HepG2 (cell line): ENCODE data around the gene EEF1A1. TPM values are rescaled to one million over a fixed set of nuclear protein-coding genes. Genes with fewer than 3 reads are reported as not detected.
A peak's percentile ranks its signal among the peaks of the same experiment; 100 is the strongest.

ENCODE experiments used
- DMAP1 ChIP-seq: IDR thresholded peaks from 2 replicates; pipeline ENCODE4 v1.6.1; 2016
- GMEB1 ChIP-seq: sonication (generic); formaldehyde crosslinking; IDR thresholded peaks from 2 replicates; pipeline ENCODE4 v1.5.1; 2020; ENCODE audit warnings: missing genetic modification reagents, mild to moderate bottlenecking, borderline replicate concordance
- HNRNPLL ChIP-seq: fragments of 200-400 bp; formaldehyde crosslinking; IDR thresholded peaks from 2 replicates; pipeline ENCODE4 v1.6.1; 2017; ENCODE audit warnings: mild to moderate bottlenecking, low read depth, low read length; ENCODE audit not compliant: poor library complexity, severe bottlenecking
- KDM4B ChIP-seq: sonication (generic); formaldehyde crosslinking; IDR thresholded peaks from 2 replicates; pipeline ENCODE4 v1.4.0; 2020; ENCODE audit warnings: missing genetic modification reagents
- KLF11 ChIP-seq: IDR thresholded peaks from 2 replicates; pipeline ENCODE4 v1.6.1; 2016; ENCODE audit warnings: missing compliant biosample characterization
- MIER2 ChIP-seq: IDR thresholded peaks from 2 replicates; pipeline ENCODE4 v1.6.1; 2016; ENCODE audit warnings: missing biosample characterization, missing genetic modification reagents
- PHF5A ChIP-seq: IDR thresholded peaks from one replicate; pipeline ENCODE4 v1.6.1; 2018; ENCODE audit warnings: low read depth, missing genetic modification reagents; ENCODE audit not compliant: unreplicated experiment
- PRMT3 ChIP-seq: sonication (generic); formaldehyde crosslinking; IDR thresholded peaks from 2 replicates; pipeline ENCODE4 v1.8.1; 2022; ENCODE audit warnings: low read depth, mild to moderate bottlenecking, moderate library complexity, missing genetic modification reagents, borderline replicate concordance
- SAP130 ChIP-seq: IDR thresholded peaks from 2 replicates; pipeline ENCODE4 v1.6.1; 2016; ENCODE audit warnings: low read depth
- SIX1 ChIP-seq: sonication (generic); formaldehyde crosslinking; IDR thresholded peaks from 2 replicates; pipeline ENCODE4 v1.4.0; 2020; ENCODE audit warnings: missing genetic modification reagents, borderline replicate concordance
- SMAD9 ChIP-seq: sonication (generic); formaldehyde crosslinking; IDR thresholded peaks from 2 replicates; pipeline ENCODE4 v1.5.1; 2020; ENCODE audit warnings: mild to moderate bottlenecking, missing genetic modification reagents
- ZFX ChIP-seq: sonication (generic); formaldehyde crosslinking; IDR thresholded peaks from 2 replicates; pipeline ENCODE4 v1.4.0; 2020; ENCODE audit warnings: mild to moderate bottlenecking, low read depth, missing genetic modification reagents, moderate library complexity
- ZHX2 ChIP-seq, 2 experiments: sonication (generic) in 1 of 2; formaldehyde crosslinking in 1 of 2; IDR thresholded peaks; 2 replicates each; pipeline versions ENCODE4 v1.6.1 to v1.9.0; 2014 to 2022; ENCODE audit warnings: antibody characterized with exemption in 1 of 2, borderline replicate concordance in 1 of 2, inconsistent platforms in 1 of 2, low read depth in 1 of 2, missing genetic modification reagents in 1 of 2
- ZIK1 ChIP-seq: sonication (generic); formaldehyde crosslinking; IDR thresholded peaks from 2 replicates; pipeline ENCODE4 v1.5.0; 2020; ENCODE audit warnings: mild to moderate bottlenecking, low read depth, missing genetic modification reagents, borderline replicate concordance
- ZNF24 ChIP-seq: fragments of 450-650 bp; IDR thresholded peaks from 2 replicates; pipeline ENCODE4 v1.6.1; 2017; ENCODE audit warnings: antibody characterized with exemption, mild to moderate bottlenecking
- ZNF274 ChIP-seq: sonication (generic); formaldehyde crosslinking; IDR thresholded peaks from 2 replicates; pipeline ENCODE4 v1.5.1; 2020; ENCODE audit warnings: mild to moderate bottlenecking, missing genetic modification reagents
- ZNF367 ChIP-seq: sonication (generic); formaldehyde crosslinking; IDR thresholded peaks from 2 replicates; pipeline ENCODE4 v1.4.0; 2020; ENCODE audit warnings: missing genetic modification reagents, borderline replicate concordance
- ZNF550 ChIP-seq: sonication (generic); formaldehyde crosslinking; IDR thresholded peaks from 2 replicates; pipeline ENCODE4 v1.4.0; 2020; ENCODE audit warnings: mild to moderate bottlenecking, missing genetic modification reagents, borderline replicate concordance
- ZNF580 ChIP-seq: IDR thresholded peaks from 2 replicates; pipeline ENCODE4 v1.6.1; 2016; ENCODE audit warnings: low read depth, borderline replicate concordance
- ZNF709 ChIP-seq: sonication (generic); formaldehyde crosslinking; IDR thresholded peaks from 2 replicates; pipeline ENCODE4 v1.5.0; 2020; ENCODE audit warnings: mild to moderate bottlenecking, missing genetic modification reagents
- ZSCAN9 ChIP-seq: IDR thresholded peaks from 2 replicates; pipeline ENCODE4 v1.6.1; 2016; ENCODE audit warnings: borderline replicate concordance
- polyA plus RNA-seq, 8 experiments: library from polyadenylated mRNA; depleted of rRNA in 3 of 8; stranded (reverse) in 7 of 8; unstranded in 1 of 8; fragments of >200 nt; fragmentation: Illumina TruSeq in 4 of 8; extraction: Trizol in 4 of 8; gene quantifications; 2 replicates each; pipeline versions ENCODE4 v1.2.1 to v1.2.3, GENCODE V29; 2011 to 2016; ENCODE audit warnings: low read depth in 4 of 8, missing spikeins in 1 of 8, mixed read lengths in 1 of 8; ENCODE audit not compliant: insufficient read depth in 1 of 8
- total RNA-seq, 5 experiments: library from RNA; depleted of rRNA; stranded (reverse); fragments of >200 nt; fragmentation: Illumina TruSeq; extraction: Trizol; gene quantifications; 2 replicates each; pipeline ENCODE4 v1.2.3, GENCODE V29; 2016; ENCODE audit warnings: low read depth in 1 of 5

Gene EEF1A1
- total and polyA plus RNA-seq, 2 of the 13 experiments (the other 11 are each of a cell fraction or from before 2014, with no cell fraction given): 13,726 to 17,172 TPM

- TF ChIP-seq GMEB1: no peak
- TF ChIP-seq ZNF24: 0 out of 2 replicates have a peak, but pooled peaks have one; percentile 20
- TF ChIP-seq DMAP1 (CRISPR knock-in tag): peak; percentile 84
- TF ChIP-seq ZNF550: no peak
- peak; percentile 91; the same call in 1 of the 2 replicates for TF ChIP-seq ZSCAN9
- no peak for TF ChIP-seq HNRNPLL
- TF ChIP-seq ZFX: peak; percentile 33; the same call in 1 of the 2 replicates
- TF ChIP-seq KDM4B (CRISPR knock-in tag): 0 out of 2 replicates have a peak, but pooled peaks have one; percentile 26
- peak; percentile 40; the same call in 1 of the 2 replicates for TF ChIP-seq SIX1 (CRISPR knock-in tag)
- peak; percentile 7; the same call in 1 of the 2 replicates for TF ChIP-seq ZIK1
- peak; percentile 53 for TF ChIP-seq PHF5A (CRISPR knock-in tag)
- TF ChIP-seq ZHX2 (IDR thresholded peaks at IDR 0.05; ENCODE audit: low read depth): no peak; the same call in 1 of the 2 replicates
- TF ChIP-seq ZHX2 (CRISPR knock-in tag; IDR thresholded peaks at IDR 0.05; ENCODE audit: borderline replicate concordance): no peak
- no peak for TF ChIP-seq ZNF274 (CRISPR knock-in tag)
- TF ChIP-seq PRMT3 (CRISPR knock-in tag): no peak
- TF ChIP-seq SAP130 (CRISPR knock-in tag): peak; percentile 88
- peak; percentile 83 for TF ChIP-seq KLF11 (CRISPR knock-in tag)
- TF ChIP-seq MIER2 (CRISPR knock-in tag): 0 out of 2 replicates have a peak, but pooled peaks have one; percentile 40
- TF ChIP-seq ZNF367: no peak
- TF ChIP-seq ZNF709 (CRISPR knock-in tag): 0 out of 2 replicates have a peak, but pooled peaks have one; percentile 28
- peak; percentile 74; the same call in 1 of the 2 replicates for TF ChIP-seq ZNF580
- TF ChIP-seq SMAD9: no peak
These were observed 46.2 kb upstream of the EEF1A1 start (continued) for GRCh38 chr6:73566954-73567591.
